Glutamatergic neuron (in vitro differentiated cells): ENCODE data around the gene BNIP5. TPM values are rescaled to one million over a fixed set of nuclear protein-coding genes. Genes with fewer than 3 reads are reported as not detected.

Experiments used
- DNase-seq: peaks from one replicate; pipeline ENCODE4 v3.0.0; 2022
- H3K27ac Mint-ChIP-seq: one replicate; pipeline ENCODE4 v1.8.0; 2020; ENCODE audit warnings: mild to moderate bottlenecking, mixed read lengths, inconsistent platforms; ENCODE audit not compliant: unreplicated experiment
- H3K27me3 Mint-ChIP-seq: one replicate; pipeline ENCODE4 v1.8.0; 2020; ENCODE audit warnings: mild to moderate bottlenecking, moderate library complexity, mixed read lengths, inconsistent platforms; ENCODE audit not compliant: unreplicated experiment
- H3K36me3 Mint-ChIP-seq: one replicate; pipeline ENCODE4 v1.8.0; 2020; ENCODE audit warnings: mild to moderate bottlenecking, mixed read lengths, inconsistent platforms; ENCODE audit not compliant: unreplicated experiment
- H3K4me1 Mint-ChIP-seq: one replicate; pipeline ENCODE4 v1.8.0; 2020; ENCODE audit warnings: mild to moderate bottlenecking, low read depth, mixed read lengths, inconsistent platforms; ENCODE audit not compliant: unreplicated experiment
- H3K4me3 Mint-ChIP-seq: one replicate; pipeline ENCODE4 v1.8.0; 2020; ENCODE audit warnings: mild to moderate bottlenecking, mixed read lengths, inconsistent platforms; ENCODE audit not compliant: unreplicated experiment
- H3K9me3 Mint-ChIP-seq: one replicate; pipeline ENCODE4 v1.8.0; 2020; ENCODE audit warnings: mild to moderate bottlenecking, moderate library complexity, mixed read lengths, inconsistent platforms; ENCODE audit not compliant: unreplicated experiment
- total RNA-seq: library from RNA; stranded (reverse); fragmentation: NEBNext Ultra II Directional; extraction: Animal tissue kit (Norgen Biotek cat#: 25700); gene quantifications from one replicate; pipeline ENCODE4 v1.2.1, GENCODE V29; 2021; ENCODE audit not compliant: unreplicated experiment
- TF ChIP-seq, protein P1 (sequence below): fragments of 200-600 bp; sonication (generic); IDR thresholded peaks from one replicate; pipeline ENCODE4 v1.5.0; 2021; ENCODE audit not compliant: partially characterized antibody, unreplicated experiment

The BNIP5 gene
- total RNA-seq, 1 donor from 2014 or later = not detected

DNA sequence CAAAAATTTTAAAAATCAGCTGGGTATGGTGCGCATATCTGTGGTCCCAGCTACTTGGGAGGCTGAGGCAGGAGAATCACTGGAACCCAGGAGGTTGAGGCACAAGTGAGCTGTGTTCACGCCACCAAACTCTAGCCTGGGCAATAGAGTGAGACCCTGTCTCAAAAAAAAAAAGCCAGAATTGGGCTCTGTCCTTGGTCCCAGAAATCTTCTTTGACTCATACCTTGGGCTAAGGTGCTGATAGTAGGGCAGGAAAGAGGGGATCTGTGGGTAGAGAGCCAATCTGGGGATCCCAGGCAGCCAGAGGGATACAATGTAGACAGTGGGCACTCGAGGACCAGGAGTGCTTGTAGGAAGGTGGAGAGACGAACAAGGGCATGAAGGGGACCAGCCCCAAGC lies 37.5 kb upstream of the BNIP5 start:
- no peak for DNase-seq
- Mint-ChIP-seq H3K27ac (no peak overlapping the region), H3K9me3 (no peaks in the 10 kb centered on the region), H3K36me3 (no peaks in the 10 kb centered on the region), H3K4me1 (peaks cover 2% of the 10 kb centered on the region), H3K4me3 (no peak overlapping the region), H3K27me3 (peaks cover 2% of the 10 kb centered on the region)
- TF ChIP-seq, protein P1, sequence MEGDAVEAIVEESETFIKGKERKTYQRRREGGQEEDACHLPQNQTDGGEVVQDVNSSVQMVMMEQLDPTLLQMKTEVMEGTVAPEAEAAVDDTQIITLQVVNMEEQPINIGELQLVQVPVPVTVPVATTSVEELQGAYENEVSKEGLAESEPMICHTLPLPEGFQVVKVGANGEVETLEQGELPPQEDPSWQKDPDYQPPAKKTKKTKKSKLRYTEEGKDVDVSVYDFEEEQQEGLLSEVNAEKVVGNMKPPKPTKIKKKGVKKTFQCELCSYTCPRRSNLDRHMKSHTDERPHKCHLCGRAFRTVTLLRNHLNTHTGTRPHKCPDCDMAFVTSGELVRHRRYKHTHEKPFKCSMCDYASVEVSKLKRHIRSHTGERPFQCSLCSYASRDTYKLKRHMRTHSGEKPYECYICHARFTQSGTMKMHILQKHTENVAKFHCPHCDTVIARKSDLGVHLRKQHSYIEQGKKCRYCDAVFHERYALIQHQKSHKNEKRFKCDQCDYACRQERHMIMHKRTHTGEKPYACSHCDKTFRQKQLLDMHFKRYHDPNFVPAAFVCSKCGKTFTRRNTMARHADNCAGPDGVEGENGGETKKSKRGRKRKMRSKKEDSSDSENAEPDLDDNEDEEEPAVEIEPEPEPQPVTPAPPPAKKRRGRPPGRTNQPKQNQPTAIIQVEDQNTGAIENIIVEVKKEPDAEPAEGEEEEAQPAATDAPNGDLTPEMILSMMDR = no peak

DNA sequence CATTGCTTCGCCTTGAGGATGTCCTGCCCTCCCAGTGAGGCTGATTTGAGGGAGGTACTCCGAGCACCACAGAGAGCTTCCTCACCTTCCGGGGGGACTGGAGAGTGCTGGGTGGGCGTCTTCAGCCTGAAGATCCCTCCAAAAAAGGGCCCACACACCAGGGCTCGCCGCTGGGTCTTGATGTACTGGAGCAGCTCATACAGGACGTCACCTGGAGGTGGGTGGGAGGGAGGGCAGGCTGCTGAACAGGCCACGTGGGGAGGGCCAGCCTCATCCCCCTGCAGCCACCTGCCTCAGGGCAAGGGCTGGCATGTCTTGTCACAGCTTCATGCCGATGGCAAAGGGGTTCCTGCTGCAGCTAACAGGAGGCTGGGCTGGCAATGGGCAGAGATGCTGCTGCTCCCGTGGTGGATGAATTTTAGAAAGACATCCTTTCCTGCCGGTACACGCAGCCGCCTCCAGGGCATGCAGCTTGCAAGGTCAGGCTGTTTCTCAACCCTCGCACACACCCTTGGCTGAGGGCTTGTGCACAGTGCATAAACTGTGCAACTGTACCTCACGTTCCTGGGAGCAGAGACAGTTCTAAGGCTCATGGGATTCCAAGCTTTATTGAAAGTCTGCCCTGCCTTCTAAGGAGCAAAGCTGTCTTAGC lies 36.8 kb upstream of the BNIP5 start:
- H3K4me1 Mint-ChIP-seq = no peaks in the 10 kb centered on the region
- no peaks in the 10 kb centered on the region for H3K9me3 Mint-ChIP-seq
- H3K27me3 Mint-ChIP-seq = peaks cover 2% of the 10 kb centered on the region
- TF ChIP-seq, protein P1 = no peak
- H3K27ac Mint-ChIP-seq = no peak overlapping the region
- no peaks in the 10 kb centered on the region for H3K36me3 Mint-ChIP-seq
- H3K4me3 Mint-ChIP-seq = no peak overlapping the region
- peak; percentile 34 for DNase-seq

DNA sequence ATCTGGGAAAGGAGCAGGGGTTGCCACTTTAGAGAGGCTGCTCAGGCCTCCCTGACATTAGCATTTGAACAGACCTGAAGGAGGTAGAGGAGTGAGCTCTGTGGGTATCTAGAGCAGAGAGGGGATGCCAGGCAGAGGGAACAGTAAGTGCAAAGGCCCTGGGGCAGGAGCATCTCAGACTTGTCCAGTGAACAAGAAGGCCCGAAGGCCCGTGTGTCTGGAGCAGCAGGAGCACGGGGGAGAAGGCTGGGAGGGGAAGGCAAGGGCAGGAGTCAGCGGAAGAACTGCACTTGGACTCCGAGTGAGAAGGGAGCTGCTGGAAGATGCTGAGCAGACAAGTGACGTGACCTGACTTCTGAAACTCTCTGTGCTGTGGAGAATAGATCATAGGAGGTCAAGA lies 35.4 kb upstream of the BNIP5 start:
- H3K4me1 Mint-ChIP-seq = no peaks in the 10 kb centered on the region
- DNase-seq = no peak
- H3K4me3 Mint-ChIP-seq = no peak overlapping the region
- H3K27ac Mint-ChIP-seq = no peak overlapping the region
- no peaks in the 10 kb centered on the region for H3K36me3 Mint-ChIP-seq
- TF ChIP-seq, protein P1 = no peak
- no peaks in the 10 kb centered on the region for H3K9me3 Mint-ChIP-seq
- peaks cover 2% of the 10 kb centered on the region for H3K27me3 Mint-ChIP-seq

DNA sequence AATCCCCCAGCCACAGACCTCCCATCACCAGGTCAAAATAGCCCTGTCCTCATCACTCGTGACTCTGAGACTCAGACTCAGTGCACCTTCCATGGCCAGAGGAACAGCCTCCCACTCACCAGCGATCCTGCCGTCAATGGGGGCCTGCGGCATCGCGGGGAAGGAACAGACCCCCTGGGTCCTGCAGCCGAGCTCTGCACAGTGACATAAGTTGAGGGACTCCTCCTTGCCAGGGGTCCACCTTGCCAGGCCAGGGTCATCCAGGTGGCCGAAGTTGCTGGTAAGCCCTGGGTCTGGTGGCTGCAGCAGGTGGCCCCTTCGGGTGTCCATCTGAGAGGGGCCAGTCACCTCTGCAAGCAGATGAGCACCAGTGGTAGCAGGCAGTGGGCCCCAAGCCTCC lies 34.5 kb upstream of the BNIP5 start:
- Mint-ChIP-seq H3K4me1 (no peaks in the 10 kb centered on the region), H3K4me3 (no peak overlapping the region), H3K9me3 (no peaks in the 10 kb centered on the region), H3K36me3 (no peaks in the 10 kb centered on the region), H3K27me3 (peaks cover 2% of the 10 kb centered on the region), H3K27ac (no peak overlapping the region)
- no peak for DNase-seq
- TF ChIP-seq, protein P1 = no peak

DNA sequence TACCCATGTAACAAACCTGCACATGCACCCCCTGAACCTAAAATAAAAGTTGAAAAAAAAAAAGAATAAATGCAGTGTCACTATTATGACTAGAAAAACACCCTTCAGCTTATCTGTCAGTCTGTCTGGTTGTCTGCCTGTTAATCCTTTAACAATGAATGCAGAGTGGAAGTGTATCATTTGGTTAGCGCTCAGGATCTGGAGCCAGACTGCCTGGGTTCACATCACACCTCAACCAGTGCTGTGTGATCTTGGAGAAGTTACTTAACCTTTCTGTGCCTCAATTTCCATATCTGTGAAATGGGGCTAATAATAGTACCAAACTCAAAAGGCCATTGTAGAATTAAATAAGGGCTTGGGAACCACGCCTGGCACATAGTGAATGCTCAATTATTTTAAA lies 34.0 kb upstream of the BNIP5 start:
- Mint-ChIP-seq H3K4me1 (no peaks in the 10 kb centered on the region), H3K4me3 (no peak overlapping the region), H3K36me3 (no peaks in the 10 kb centered on the region), H3K27ac (no peak overlapping the region), H3K27me3 (peaks cover 2% of the 10 kb centered on the region), H3K9me3 (no peaks in the 10 kb centered on the region)
- TF ChIP-seq, protein P1 = no peak
- no peak for DNase-seq
